GM18511 (cell line): ENCODE data around the gene SPTBN4.
"Not testable (repeated sequence)": the region's sequence is repeated elsewhere in the genome, so short reads cannot be mapped to it uniquely, and the experiment has no call there.

Experiments used
- ATAC-seq: cut with Tn5 transposase; IDR thresholded peaks from one replicate; pipeline ENCODE4 v1.9.1; 2021; ENCODE audit warnings: mild to moderate bottlenecking, moderate library complexity; ENCODE audit not compliant: unreplicated experiment

Gene SPTBN4

GRCh38 chr19:40466985-40467734 is at the start of gene SPTBN4:
TSS of gene SPTBN4 (plus strand) at chr19:40467001. CDS start at chr19:40472622, 5,621 bp downstream.
- no peak for ATAC-seq

- no peak for ATAC-seq
Observed at GRCh38 chr19:40417643-40417981, 49.2 kb upstream of the SPTBN4 start.

GRCh38 chr19:40418040-40418439 is 48.8 kb upstream of the SPTBN4 start:
- no peak for ATAC-seq

- ATAC-seq: no peak
Observed at GRCh38 chr19:40419066-40419612, 47.7 kb upstream of the SPTBN4 start.

GRCh38 chr19:40419780-40420179 is 47.0 kb upstream of the SPTBN4 start:
- no peak for ATAC-seq

GRCh38 chr19:40420451-40420765 is 46.4 kb upstream of the SPTBN4 start:
- no peak for ATAC-seq

- peak; percentile 46 for ATAC-seq
Observed at GRCh38 chr19:40420766-40421765, 45.7 kb upstream of the SPTBN4 start.

- ATAC-seq: no peak
Observed at GRCh38 chr19:40421993-40422747, 44.6 kb upstream of the SPTBN4 start.

- ATAC-seq: no peak
Observed at GRCh38 chr19:40422748-40423566, 43.8 kb upstream of the SPTBN4 start.

- no peak for ATAC-seq
Observed at GRCh38 chr19:40423938-40424337, 42.9 kb upstream of the SPTBN4 start.

GRCh38 chr19:40424637-40425449 is 42.0 kb upstream of the SPTBN4 start:
- no peak for ATAC-seq

GRCh38 chr19:40425450-40426287 is 41.1 kb upstream of the SPTBN4 start, which contains the start of gene SERTAD1:
TSS of gene SERTAD1 (minus strand) at chr19:40425992. CDS start at chr19:40423546, 2,446 bp downstream.
- ATAC-seq: peak; percentile 80

GRCh38 chr19:40428197-40428596 is 38.6 kb upstream of the SPTBN4 start:
- not testable (repeated sequence) for ATAC-seq

- ATAC-seq: not testable (repeated sequence)
Observed at GRCh38 chr19:40430242-40430641, 36.6 kb upstream of the SPTBN4 start.

GRCh38 chr19:40431698-40432097 is 35.1 kb upstream of the SPTBN4 start:
- ATAC-seq: no peak

GRCh38 chr19:40432760-40433159 is 34.0 kb upstream of the SPTBN4 start:
- not testable (repeated sequence) for ATAC-seq

GRCh38 chr19:40433391-40434216 is 33.2 kb upstream of the SPTBN4 start:
- ATAC-seq: no peak
